ENCODE measurements around the gene METTL22.

The METTL22 gene

GRCh38 chr16:8632675-8633182 lies 11.2 kb downstream of the METTL22 start:
- no peak for DNase-seq (ENCODE audit: insufficient read length, low spot score)
- no peak for FAIRE-seq
- TF ChIP-seq, protein P1, sequence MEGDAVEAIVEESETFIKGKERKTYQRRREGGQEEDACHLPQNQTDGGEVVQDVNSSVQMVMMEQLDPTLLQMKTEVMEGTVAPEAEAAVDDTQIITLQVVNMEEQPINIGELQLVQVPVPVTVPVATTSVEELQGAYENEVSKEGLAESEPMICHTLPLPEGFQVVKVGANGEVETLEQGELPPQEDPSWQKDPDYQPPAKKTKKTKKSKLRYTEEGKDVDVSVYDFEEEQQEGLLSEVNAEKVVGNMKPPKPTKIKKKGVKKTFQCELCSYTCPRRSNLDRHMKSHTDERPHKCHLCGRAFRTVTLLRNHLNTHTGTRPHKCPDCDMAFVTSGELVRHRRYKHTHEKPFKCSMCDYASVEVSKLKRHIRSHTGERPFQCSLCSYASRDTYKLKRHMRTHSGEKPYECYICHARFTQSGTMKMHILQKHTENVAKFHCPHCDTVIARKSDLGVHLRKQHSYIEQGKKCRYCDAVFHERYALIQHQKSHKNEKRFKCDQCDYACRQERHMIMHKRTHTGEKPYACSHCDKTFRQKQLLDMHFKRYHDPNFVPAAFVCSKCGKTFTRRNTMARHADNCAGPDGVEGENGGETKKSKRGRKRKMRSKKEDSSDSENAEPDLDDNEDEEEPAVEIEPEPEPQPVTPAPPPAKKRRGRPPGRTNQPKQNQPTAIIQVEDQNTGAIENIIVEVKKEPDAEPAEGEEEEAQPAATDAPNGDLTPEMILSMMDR (IDR thresholded peaks at IDR 0.05; ENCODE audit: insufficient read depth, missing control alignments) = no peak

- no peak for FAIRE-seq
- DNase-seq (ENCODE audit: insufficient read length, low spot score) = no peak
- TF ChIP-seq, protein P1 (IDR thresholded peaks at IDR 0.05; ENCODE audit: insufficient read depth, missing control alignments) = peak; percentile 16
Measured at GRCh38 chr16:8634991-8635736, 13.7 kb downstream of the METTL22 start.

GRCh38 chr16:8639694-8640093 lies 18.2 kb downstream of the METTL22 start:
- no peak for FAIRE-seq
- TF ChIP-seq, protein P1 (IDR thresholded peaks at IDR 0.05; ENCODE audit: insufficient read depth, missing control alignments) = no peak
- DNase-seq (ENCODE audit: insufficient read length, low spot score) = no peak

GRCh38 chr16:8641671-8642070 lies 20.2 kb downstream of the METTL22 start:
- FAIRE-seq (no peak), DNase-seq (ENCODE audit: insufficient read length, low spot score) (no peak)
- TF ChIP-seq, protein P1 (IDR thresholded peaks at IDR 0.05; ENCODE audit: insufficient read depth, missing control alignments) = no peak

- TF ChIP-seq, protein P1 (IDR thresholded peaks at IDR 0.05; ENCODE audit: insufficient read depth, missing control alignments) = no peak
Measured at GRCh38 chr16:8642146-8642545, 20.6 kb downstream of the METTL22 start.

DNA sequence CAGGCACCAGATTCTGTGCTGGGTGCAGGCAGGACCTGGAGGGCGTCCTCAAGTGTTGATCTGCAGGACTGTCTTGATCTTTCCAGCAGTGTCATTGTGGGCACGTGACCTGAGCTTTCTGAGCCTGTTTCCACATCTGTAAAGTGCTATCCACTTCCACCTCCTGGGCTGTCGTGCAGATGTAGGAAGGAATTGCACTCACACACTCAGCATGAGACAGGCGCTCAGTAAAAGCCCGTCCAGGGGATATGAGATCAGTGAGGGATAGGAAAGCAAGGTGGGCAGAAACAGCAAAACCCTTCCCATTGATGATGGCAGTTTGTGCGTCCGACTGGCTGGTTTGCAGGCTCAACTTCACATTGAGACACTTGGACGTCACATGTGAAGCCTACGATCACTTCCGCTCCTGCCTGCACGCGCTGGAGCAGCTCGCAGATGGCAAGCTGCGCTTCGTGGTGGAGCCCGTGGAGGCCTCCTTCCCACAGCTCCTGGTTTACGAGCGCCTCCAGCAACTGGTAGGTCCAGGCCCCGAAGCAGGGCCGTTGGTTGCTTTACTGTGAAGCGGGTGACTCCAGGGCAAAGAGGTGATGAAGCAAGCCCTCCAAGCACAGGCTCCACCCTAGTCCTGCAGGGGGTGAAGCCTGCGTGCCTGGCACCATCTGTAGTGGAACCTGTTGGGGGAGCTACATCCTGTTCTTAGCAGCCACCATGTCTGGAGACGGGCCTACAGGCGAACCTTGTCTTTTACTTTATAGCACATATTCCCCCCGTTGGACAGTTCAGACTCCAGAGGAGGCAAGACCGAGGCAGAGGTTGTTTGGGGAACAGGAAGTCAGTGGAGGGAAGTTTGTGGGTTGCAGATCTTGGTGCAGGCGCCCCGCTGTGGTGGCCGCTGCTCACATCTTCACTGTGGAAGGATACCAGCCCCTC lies 23.0 kb downstream of the METTL22 start:
- no peak for FAIRE-seq
- DNase-seq (ENCODE audit: insufficient read length, low spot score) = no peak
- TF ChIP-seq, protein P1 (IDR thresholded peaks at IDR 0.05; ENCODE audit: insufficient read depth, missing control alignments) = no peak

More at GRCh38 chr16:8642146-8642545, 20.6 kb downstream of the METTL22 start:
- FAIRE-seq = no peak
- DNase-seq (ENCODE audit: insufficient read length, low spot score) = no peak

All from D721Med (cell line).